G401 (cell line): ENCODE measurements around the gene BASP1. TPM values are rescaled to one million over a fixed set of nuclear protein-coding genes. Genes with fewer than 3 reads are reported as not detected.

Source experiments
- DNase-seq: peaks from one replicate; pipeline ENCODE4 v3.0.0-alpha.2; 2015; ENCODE audit warnings: low spot score
- in situ Hi-C: cut with HindIII; loops from 2 replicates; pipeline ENCODE4 v1.10.0; 2016; ENCODE audit warnings: low sequenced_read_pairs, mixed read lengths
- total RNA-seq: library from RNA; depleted of rRNA; stranded (reverse); fragments of >200 nt; shearing (Covaris generic); gene quantifications from 2 replicates; pipeline ENCODE4 v1.2.3, GENCODE V29; 2014

Gene BASP1
- total RNA-seq, 1 experiment from 2014 or later = not detected

DNA sequence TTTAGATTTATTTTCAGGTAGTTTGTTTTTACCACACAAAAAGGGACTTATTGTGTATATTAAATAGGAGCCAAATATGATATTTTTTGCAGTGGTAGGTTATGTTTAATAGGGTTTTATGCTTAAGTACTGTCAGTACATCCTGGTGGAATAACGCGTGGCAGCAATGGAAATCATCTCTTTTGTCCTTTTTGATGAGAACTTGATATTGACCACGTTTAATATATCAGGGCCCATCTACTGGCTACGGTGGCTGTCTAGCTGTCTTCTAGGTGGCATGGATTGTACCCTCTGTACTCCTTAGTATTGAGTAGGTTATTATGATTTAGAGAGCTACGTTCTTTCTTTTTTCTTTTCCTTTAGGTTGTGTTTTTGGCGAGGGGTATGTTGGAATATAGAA is 2.6 kb downstream of the BASP1 start:
- DNase-seq = no peak
- in situ Hi-C loops = no loop called here

DNA sequence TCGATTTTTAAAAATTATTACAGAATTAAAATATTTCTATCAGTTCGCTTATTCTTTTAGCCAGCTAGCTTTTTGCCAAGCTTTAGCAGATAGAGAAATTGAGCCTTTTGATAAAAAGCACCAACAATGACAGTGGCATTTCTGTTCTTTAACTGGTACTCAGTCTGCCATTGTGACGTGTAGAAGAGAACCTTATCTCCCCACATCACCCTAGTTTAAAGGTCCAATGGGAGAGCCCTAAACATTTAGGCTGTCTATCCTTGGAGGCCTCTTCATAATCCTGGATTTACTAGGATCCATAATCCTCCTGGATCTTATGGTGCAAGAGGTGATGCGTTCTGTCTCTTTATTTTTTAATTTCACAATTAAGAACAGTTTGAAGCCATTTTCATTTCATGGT is 3.0 kb downstream of the BASP1 start:
- peak; percentile 21 for DNase-seq
- in situ Hi-C loops = no loop called here

DNA sequence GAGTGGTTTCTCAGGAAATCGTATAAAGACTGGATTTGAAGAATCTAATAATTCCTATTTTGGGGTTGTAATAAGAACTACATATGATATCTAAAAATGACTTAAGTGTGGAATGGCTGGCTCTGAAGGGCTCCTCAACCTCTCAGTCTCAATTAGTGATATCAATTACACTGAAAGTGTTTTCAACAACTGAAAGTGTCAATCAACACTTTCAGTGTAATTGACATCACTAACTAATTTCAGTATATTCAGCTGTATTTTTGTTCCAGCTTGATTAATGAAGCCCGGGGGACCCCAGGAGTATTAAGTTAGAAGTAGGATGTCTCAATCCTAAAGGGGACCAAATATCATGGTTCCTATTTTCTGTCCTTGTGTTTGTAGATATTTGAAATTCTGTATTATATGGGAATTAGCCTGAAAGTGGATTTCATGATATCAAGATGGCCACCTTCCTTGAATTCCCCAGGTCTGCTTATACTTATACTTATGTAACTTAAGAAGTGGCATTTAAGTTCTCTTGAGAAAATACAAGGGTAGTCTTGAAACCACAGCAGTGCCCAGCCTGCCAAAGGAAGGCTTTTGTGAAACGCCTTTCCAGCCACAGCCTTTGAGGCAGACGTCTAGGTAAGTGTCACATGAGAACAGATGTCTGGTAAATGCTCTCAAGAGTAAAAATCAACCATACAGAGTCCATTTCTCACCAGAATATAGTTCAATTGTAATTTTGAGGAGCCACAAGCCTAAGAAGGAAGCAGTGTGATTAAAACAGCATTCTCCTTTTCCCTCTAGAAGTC is 4.6 kb downstream of the BASP1 start:
- DNase-seq = no peak
- in situ Hi-C loops = no loop called here

DNA sequence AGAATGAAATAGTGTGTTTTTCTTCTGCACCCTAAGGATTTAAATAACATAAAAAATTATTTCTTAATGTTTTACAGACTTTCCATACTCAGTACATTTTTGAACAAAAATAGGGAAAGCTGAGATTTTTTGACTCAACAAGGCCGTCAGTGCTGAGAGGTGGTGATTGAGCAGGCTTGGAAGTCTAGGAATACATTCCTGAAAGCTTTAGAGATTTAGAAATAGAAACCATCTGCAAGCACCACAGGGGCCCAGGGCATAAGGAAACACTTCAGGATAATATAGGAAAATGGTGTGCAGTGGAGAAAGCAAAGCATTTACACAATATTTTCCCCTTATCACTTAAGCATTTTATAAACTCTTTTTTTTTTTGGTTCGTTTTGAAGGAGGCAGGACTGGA is 5.2 kb downstream of the BASP1 start:
- DNase-seq = peak; percentile 69
- in situ Hi-C loops = no loop called here

DNA sequence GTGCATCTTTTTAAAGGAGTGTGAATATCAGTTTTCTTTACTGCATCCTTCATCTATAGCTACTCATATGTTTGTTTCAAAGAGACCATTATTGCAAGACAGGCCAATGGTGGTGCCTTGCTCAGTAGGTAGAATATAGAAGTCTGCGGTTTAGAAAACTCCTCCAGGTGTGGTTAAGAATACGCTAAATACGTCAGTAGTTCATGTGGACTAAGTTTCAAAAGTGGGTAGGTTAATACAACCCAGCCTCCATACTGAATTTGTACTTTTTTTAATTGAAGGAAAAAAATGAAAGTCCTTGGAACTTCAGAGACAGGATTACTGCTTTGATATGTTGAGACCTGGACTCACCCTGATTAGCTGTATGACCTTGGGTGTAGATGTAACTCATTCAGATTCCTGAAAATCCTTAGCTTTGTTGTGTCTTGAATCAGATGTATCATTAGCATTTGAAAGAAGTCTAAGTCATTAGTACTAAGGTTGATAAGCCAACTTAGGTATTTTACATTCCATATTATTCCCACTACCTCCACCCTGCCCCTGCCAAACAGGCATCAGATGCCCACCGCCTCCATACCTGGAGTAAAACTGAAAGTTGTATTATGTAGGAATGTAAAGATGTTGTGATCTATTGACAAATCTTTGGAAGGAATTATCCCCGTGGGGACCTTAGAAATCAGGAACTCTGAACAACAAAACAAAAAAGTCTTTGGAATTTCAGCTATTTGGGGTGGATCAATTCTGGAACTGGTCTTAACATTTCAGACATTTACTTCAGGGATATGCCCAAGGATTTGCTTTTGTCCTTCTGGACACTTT is 6.1 kb downstream of the BASP1 start:
- in situ Hi-C loops = no loop called here
- no peak for DNase-seq

DNA sequence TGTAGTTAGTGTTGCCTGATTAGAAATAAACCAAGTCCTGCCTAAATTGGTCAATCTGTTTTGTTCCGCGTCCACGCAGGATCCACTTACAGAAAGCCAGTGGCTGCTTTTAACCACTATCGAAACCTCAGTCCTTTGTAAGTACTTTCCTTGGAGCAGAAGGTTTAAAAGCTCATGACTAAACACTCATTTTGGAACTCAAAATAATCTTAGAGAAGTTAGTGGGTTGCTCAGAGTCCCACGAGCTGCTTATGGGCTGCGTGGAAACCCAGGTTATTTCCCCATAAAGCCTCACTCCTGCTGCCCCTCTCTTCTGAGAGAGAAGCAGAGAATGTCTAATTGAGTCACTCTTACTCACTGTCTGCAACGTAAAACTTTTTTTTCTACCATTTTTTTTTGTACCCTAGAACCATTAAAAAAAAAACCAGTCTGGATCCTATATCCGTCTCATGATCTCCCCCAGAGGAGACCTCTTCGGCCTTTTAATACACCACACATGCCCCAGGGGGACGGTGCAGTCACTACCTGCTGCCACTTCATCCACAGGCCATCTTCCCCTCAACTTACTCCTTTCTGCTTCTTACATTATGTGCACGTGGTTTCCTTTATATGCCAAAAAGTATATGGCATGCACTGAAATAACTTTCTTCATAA is 7.6 kb downstream of the BASP1 start:
- DNase-seq = no peak
- in situ Hi-C loops = no loop called here

DNA sequence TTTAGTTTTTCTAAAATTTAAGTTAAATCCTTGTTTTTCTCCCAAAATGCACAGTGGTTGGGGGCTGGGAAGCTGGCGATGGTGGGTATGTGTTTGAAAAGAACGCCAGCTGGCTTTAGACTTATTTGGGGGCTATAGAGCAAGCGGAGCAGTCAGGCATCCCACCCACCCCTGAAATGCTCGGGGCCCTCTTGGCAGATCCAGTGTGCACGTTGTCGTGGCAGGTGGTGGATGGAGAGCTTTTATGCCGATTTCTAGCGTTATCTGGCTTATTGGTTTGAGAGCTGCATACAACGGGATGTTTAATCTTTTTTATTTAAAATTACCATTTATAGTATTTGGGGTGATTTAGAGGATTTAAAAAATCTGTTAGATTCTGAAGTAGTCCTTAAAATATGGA is 8.1 kb downstream of the BASP1 start:
- in situ Hi-C loops = no loop called here
- peak; percentile 5 for DNase-seq

DNA sequence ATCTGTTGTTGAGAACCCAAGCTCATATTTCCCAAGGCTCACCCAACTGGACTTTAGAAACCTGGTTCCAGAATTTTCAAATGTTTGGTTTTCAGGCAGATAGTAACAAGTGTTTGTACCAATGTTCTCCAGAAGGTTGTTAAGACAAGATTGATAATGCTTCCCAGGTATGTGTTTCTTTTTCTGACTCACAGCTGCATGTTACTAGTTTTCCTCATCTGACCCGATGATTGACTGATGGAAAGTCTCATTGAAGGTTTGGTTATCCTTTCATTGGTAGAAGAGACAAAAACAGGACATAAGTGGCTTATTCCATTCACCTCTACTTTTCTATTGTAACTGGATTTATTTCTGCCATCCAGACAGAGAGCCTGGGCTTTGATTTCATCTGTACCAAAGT is 10.4 kb downstream of the BASP1 start:
- no peak for DNase-seq
- in situ Hi-C loops = no loop called here

DNA sequence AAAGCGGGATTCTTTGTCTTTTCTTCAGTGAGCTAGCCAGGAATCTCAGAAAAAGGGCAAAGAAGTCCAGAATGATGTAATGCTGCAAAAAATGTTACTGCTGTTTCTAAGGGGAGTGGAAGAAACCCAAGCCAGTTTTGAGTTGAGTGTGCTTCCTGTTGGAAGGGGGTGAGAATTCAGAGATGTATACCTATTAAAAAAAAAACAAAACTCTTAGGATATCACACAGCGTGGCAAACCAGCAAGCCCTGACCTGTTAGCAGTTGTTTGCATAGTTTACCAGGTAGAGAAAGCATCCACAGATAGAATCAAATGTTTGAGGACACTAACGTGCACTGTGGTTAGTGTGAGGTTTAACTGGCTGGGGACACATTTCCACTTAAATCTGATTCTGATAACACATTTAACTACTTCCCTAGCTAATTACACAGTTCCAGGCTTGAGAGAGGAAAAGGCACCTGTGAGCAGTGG is 11.4 kb downstream of the BASP1 start:
- in situ Hi-C loops = no loop called here
- no peak for DNase-seq

DNA sequence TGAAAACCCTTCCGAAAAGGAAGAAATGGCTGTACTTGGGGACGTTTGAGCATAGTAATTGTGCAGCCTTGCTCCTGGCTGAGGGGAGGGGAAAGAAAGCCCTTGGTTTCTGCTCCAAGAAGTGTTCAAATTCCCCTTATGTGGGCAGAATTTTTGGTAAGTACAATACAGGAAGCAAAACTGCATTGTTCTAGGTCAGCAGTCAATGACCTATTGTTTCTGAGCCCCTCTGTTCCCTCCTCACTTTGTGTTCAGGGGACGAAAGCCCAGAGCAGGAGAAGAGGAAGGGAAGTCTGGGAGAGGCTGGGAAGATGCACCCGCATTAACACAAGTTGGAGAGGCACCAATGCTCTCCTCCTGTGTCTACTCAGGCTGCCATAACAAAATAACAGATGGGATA is 11.9 kb downstream of the BASP1 start:
- peak; percentile 67 for DNase-seq
- in situ Hi-C loops = no loop called here

DNA sequence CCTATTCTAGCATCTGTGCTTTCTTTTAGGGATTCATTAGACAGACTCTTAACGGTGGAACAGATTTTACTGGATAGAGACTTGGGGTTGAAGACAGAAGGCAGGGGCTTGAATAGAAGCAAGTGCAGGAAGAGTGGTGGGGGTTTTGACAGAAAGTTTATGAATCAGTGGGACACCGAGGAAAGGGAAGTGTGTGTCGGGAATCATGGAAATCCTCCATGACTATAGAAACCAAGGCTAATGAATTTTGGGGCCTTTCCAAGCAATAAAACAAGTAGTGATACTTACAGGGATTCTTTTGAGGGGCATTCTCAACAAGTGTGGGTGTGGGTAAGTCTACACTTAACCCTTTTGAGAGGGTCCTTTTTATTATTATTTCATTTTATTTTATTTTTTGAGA is 12.8 kb downstream of the BASP1 start:
- in situ Hi-C loops = no loop called here
- DNase-seq = no peak

DNA sequence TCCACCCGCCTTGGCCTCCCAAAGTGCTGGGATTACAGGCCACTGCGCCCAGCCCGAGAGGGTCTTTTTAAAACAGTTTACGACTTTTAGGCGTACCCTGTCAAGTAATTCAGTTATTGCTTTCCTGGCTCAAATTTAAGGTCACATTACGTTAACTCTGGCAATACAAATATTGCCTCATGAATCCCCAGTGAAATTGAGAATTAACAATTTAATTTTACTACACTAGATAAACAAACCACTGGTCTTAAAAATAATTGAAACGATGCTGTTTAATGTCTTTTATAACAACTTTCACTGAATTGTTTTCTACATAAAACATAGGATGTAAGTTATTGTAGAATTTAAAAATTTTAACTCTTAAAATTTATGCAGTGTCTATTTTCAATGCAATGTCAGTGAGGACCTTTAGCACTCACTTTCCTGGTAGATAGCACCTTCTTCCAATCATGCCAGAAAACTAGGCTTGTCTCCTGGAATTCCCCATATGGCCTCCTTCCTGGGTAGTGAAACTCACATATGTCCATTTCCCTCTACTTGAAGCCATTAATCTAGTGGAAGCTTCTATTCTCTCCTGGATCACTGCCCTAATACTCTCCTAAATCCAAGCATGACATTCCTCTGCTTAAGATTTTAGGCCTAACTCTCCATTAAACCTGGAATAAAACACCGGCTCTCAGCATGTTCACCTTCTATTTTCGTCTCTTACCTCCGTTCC is 13.5 kb downstream of the BASP1 start:
- in situ Hi-C loops = no loop called here
- peak; percentile 92 for DNase-seq

DNA sequence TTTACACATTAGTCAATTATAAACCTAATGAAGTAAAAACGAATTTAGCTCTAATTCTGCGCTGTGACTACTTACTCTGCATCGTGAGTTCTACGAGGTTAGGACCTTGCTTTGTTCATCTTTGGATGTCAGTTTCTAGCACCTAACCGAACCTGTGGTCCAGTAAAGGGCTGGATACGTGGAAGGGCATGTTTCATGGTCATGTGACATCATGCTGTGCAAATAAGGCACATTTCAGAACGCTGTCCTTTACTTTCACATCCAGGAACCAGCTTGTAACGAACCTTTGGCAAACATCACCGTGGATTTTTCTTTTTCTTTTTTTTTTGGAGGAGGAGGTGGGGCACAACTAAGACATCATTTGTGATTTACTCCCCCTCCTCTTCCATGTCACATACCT is 15.0 kb downstream of the BASP1 start:
- DNase-seq = no peak
- in situ Hi-C loops = no loop called here

DNA sequence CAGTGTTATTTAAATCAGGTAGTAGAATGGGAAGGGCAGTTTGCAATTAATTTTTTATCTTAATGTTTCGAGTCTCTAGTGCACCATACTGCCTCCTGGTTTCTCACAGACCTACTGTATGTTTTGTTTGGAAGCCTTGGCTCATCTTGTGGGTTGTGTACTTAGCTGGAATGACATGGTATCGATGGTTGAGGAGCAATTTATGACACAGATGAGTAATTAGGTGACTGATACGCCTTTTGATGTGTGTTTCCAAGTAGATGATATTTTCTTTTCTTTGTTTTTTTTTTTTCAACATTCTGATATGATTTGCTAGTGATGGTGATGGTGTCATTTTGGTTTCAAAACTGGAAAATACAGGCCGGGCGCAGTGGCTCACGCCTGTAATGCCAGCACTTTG is 16.1 kb downstream of the BASP1 start:
- in situ Hi-C loops = no loop called here

DNA sequence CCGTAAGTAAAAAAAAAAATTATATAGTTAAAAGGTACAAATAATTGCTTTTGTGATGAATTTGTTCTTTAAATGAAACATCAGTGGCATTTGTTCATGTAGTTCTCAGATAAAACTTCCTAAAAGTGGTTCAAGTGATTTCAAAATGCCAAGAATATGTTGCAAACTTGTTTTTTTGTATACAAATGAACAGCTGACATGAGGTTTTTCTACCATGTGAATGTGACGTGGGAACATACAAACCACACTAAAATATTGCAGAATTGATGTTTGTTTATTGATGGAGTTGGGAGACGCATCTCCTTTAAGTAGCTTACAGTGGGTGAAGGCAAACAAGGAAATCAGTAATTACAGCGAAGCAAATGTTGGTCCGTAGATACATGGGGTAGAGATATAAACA is 16.9 kb downstream of the BASP1 start:
- DNase-seq = no peak
- in situ Hi-C loops = no loop called here

More for the DNA sequence above, 16.1 kb downstream of the BASP1 start:
- no peak for DNase-seq

DNA sequence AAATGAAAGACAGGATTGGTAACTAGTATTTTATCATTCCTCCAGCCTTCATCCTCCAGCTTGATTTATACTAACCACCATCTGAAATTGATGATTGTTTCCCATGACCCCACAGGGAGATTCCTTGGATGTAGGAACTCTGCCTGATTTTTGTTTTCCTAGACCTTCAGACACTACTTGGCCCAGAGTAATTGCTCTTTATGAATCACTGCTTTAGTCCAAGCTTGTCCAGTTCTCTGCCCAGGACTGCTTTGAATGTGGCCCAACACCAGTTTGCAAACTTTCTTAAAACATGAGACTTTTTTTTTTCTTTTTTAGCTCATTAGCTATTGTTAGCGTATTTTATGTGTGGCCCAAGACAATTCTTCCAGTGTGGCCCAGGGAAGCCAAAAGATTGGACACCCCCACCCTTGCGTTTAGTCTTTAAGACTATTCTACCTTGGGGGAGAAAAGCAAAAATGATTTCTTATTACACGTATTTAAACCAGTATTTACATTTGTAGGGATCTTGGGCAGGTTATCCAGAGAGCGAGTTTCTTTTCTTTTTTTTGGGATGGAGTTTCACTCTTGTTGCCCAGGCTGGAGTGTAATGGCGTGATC is 18.4 kb downstream of the BASP1 start:
- in situ Hi-C loops = no loop called here
- no peak for DNase-seq

DNA sequence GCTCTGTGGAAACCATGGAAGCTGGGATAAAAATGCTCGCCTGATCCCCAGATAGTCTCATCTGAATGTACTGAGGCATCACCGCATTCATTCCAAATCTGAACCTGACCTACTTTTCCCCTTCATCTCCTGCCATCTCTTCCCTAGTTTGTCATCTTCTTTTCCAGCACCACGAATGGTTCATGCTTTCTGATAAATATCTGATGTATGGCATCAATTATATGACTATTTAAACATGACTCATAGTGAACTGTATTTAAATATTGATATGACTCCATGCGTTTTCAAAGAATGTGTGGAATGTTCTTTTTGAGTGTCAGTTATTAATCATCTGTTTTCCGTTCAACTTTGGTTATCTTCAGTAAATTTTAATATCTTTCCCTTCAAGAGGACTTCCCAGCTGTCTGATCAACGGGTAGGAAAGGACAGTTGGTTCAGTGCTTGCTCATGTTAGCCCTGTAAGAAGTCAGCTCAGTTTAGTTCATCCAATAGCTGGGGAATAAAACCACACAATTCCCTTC is 21.1 kb downstream of the BASP1 start:
- in situ Hi-C loops = no loop called here
- DNase-seq = peak; percentile 69

DNA sequence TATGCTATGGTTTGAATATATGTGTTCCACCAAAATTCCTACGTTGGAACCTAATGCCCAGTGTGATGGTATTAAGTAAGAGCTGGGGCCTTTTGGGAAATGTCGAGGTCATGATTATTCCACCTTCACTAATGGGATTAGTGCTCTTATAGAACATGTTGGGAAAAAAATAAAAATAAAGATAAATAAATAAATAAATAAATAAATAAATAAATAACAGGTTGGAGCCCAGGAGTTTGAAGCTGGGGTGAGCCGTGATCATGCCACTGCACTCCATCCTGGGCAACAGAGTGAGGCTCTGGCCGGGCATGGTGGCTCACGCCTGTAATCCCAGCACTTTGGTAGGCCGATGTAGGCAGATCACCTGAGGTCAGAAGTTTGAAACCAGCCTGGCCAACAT is 22.5 kb downstream of the BASP1 start:
- in situ Hi-C loops = no loop called here

DNA sequence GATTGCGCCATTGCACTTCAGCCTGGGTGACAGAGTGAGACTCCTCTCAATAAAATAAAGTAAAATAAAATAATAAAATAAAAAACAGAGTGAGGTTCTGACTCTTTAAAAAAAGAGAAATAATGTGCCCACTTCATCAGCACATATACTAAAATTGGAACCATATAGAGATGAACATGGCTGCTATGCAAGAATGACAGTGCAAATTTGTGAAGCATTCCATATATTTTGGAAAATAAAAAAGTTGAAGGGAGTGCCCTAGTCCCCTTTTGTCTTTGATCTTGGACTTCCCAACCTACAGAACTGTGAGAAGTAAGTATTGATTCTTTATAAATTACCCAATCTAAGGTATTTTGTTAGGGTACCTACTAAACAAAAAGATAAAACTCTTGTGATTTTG is 23.1 kb downstream of the BASP1 start:
- in situ Hi-C loops = no loop called here
- no peak for DNase-seq

More for the DNA sequence above, 22.5 kb downstream of the BASP1 start:
- no peak for DNase-seq
